Neural progenitor cell (in vitro differentiated cells): ENCODE results near the gene RCSD1.

Source experiments
- CTCF ChIP-seq: fragments of 200-600 bp; sonication (generic); IDR thresholded peaks from 2 replicates; pipeline ENCODE4 v1.5.1; 2017; ENCODE audit warnings: antibody characterized with exemption, mild to moderate bottlenecking
- EZH2 ChIP-seq: fragments of 200-600 bp; sonication (generic); IDR thresholded peaks from 2 replicates; pipeline ENCODE4 v1.6.1; 2017; ENCODE audit warnings: antibody characterized with exemption, mild to moderate bottlenecking, moderate library complexity

DNA sequence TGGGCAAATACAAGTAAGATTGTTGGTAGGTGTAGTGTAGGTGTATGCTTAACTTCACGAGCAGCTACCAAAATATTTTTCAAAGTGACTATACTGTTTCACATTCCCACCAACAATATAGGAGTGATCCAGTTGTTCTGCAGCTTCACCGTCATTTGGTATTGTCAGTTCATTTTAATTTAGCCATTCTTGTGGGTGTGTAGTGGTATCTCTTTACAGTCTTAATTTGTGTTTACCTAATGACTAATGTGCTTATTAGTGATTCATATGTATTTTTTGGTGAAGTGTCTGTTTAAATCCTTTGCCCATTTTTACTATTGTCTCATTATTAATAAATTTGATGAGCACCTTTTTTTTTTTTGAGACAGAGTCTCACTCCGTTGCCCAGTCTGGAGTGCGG lies 35.4 kb downstream of the RCSD1 start:
- TF ChIP-seq EZH2 (no peak), CTCF (no peak)
